CD14-positive monocyte (primary cell): Measurements from ENCODE around the gene MACC1. TPM values are rescaled to one million over a fixed set of nuclear protein-coding genes. Genes with fewer than 3 reads are reported as not detected.

Source experiments
- DNase-seq, 3 donors: peaks; one replicate each; pipeline ENCODE4 v3.0.0-alpha.2; 2011 to 2022
- H2AFZ ChIP-seq: 2 replicates; pipeline ENCODE4 v1.6.0; 2012; ENCODE audit warnings: mild to moderate bottlenecking, low read depth, low read length, inconsistent platforms; ENCODE audit not compliant: insufficient read depth, poor library complexity, severe bottlenecking
- H3K27ac ChIP-seq, 2 donors: 1 replicate in 1 of 2; 2 replicates in 1 of 2; pipeline ENCODE4 v1.5.1; 2012 to 2013; ENCODE audit warnings: low read length in 2 of 2, control low read depth in 1 of 2, inconsistent platforms in 1 of 2, low read depth in 1 of 2, mild to moderate bottlenecking in 1 of 2
- H3K27me3 ChIP-seq, 2 donors: one replicate each; pipeline versions ENCODE4 v1.6.0 to v1.6.1; 2011 to 2013; ENCODE audit warnings: low read length in 2 of 2; ENCODE audit not compliant: control insufficient read depth in 2 of 2, insufficient read depth in 2 of 2
- H3K36me3 ChIP-seq, 2 donors: replicated peaks in 1 of 2; 1 replicate in 1 of 2; 2 replicates in 1 of 2; pipeline versions ENCODE4 v1.5.1 to v1.6.1; 2012 to 2013; ENCODE audit warnings: low read length in 2 of 2, control low read depth in 1 of 2, inconsistent platforms in 1 of 2, mild to moderate bottlenecking in 1 of 2; ENCODE audit not compliant: insufficient read depth in 2 of 2, control insufficient read depth in 1 of 2
- H3K4me1 ChIP-seq, 2 donors: 1 replicate in 1 of 2; 2 replicates in 1 of 2; pipeline versions ENCODE4 v1.5.1 to v1.6.1; 2012 to 2013; ENCODE audit warnings: low read length in 2 of 2, control low read depth in 1 of 2, inconsistent platforms in 1 of 2, mild to moderate bottlenecking in 1 of 2, moderate library complexity in 1 of 2; ENCODE audit not compliant: insufficient read depth in 2 of 2, control insufficient read depth in 1 of 2
- H3K4me2 ChIP-seq: replicated peaks from 2 replicates; pipeline ENCODE3; 2012; ENCODE audit warnings: low read length, moderate library complexity, mild to moderate bottlenecking; ENCODE audit not compliant: poor library complexity, severe bottlenecking; ENCODE audit errors: extremely low read depth
- H3K4me3 ChIP-seq, 3 experiments: fragments of 200-600 bp in 1 of 3; sonication (generic) in 1 of 3; replicated peaks in 1 of 3; 1 replicate in 2 of 3; 2 replicates in 1 of 3; pipeline ENCODE4 v1.5.1; 2011 to 2013; ENCODE audit warnings: low read length in 3 of 3, mild to moderate bottlenecking in 3 of 3, control low read depth in 2 of 3, low read depth in 2 of 3, inconsistent platforms in 1 of 3, moderate library complexity in 1 of 3
- H3K79me2 ChIP-seq: 2 replicates; pipeline ENCODE4 v1.6.0; 2012; ENCODE audit warnings: mild to moderate bottlenecking, control low read depth, inconsistent platforms, low read length, moderate library complexity; ENCODE audit not compliant: insufficient read depth
- H3K9ac ChIP-seq: 2 replicates; pipeline ENCODE4 v1.6.0; 2017; ENCODE audit warnings: low read length, mild to moderate bottlenecking; ENCODE audit not compliant: insufficient read depth, poor library complexity, severe bottlenecking
- H3K9me3 ChIP-seq, 2 donors: replicated peaks in 1 of 2; 1 replicate in 1 of 2; 2 replicates in 1 of 2; pipeline versions ENCODE4 v1.5.1 to v1.6.1; 2012 to 2013; ENCODE audit warnings: low read length in 2 of 2, control low read depth in 1 of 2; ENCODE audit not compliant: control insufficient read depth in 1 of 2, insufficient read depth in 1 of 2
- H4K20me1 ChIP-seq: 2 replicates; pipeline ENCODE4 v1.6.0; 2012; ENCODE audit warnings: mild to moderate bottlenecking, low read length, control low read depth, moderate library complexity; ENCODE audit not compliant: insufficient read depth
- H3K27ac Mint-ChIP-seq, 7 donors: one replicate each; pipeline ENCODE4 v1.8.0; 2020; ENCODE audit warnings: mild to moderate bottlenecking in 7 of 7, mixed read lengths in 7 of 7, moderate library complexity in 6 of 7, inconsistent platforms in 2 of 7
- H3K27me3 Mint-ChIP-seq, 3 donors: one replicate each; pipeline ENCODE4 v1.8.0; 2021 to 2022; ENCODE audit warnings: low read depth in 3 of 3, mild to moderate bottlenecking in 3 of 3, mixed read lengths in 3 of 3, moderate library complexity in 3 of 3, inconsistent platforms in 1 of 3
- H3K36me3 Mint-ChIP-seq, 2 donors: one replicate each; pipeline ENCODE4 v1.8.0; 2020; ENCODE audit warnings: mixed read lengths in 2 of 2, inconsistent platforms in 1 of 2, mild to moderate bottlenecking in 1 of 2
- H3K4me1 Mint-ChIP-seq: one replicate; pipeline ENCODE4 v1.8.0; 2020; ENCODE audit warnings: mild to moderate bottlenecking, mixed read lengths
- H3K4me3 Mint-ChIP-seq, 2 donors: one replicate each; pipeline ENCODE4 v1.8.0; 2020; ENCODE audit warnings: mild to moderate bottlenecking in 2 of 2, mixed read lengths in 2 of 2, moderate library complexity in 1 of 2
- H3K9me3 Mint-ChIP-seq, 7 donors: one replicate each; pipeline ENCODE4 v1.8.0; 2020 to 2022; ENCODE audit warnings: mixed read lengths in 7 of 7, mild to moderate bottlenecking in 6 of 7, moderate library complexity in 6 of 7, inconsistent platforms in 2 of 7
- CTCF ChIP-seq: fragments of 200-600 bp; IDR thresholded peaks from one replicate; pipeline ENCODE4 v1.8.0; 2022; ENCODE audit warnings: antibody characterized with exemption, mild to moderate bottlenecking
- WGBS: methylation state at CpG from one replicate; pipeline ENCODE4 v1.1.5; 2013; ENCODE audit warnings: missing lambda C conversion rate; ENCODE audit not compliant: insufficient coverage; 5-methylcytosine and 5-hydroxymethylcytosine counted together
- intact Hi-C, 2 donors: fragments of 100-400 bp; cut with micrococcal nuclease; formaldehyde crosslinking; loops; one replicate each; pipeline versions ENCODE4 v1.15.0 to v1.15.1; 2023
- polyA plus RNA-seq, 3 donors: library from polyadenylated mRNA; depleted of rRNA in 1 of 3; unstranded in 2 of 3; stranded (reverse) in 1 of 3; fragments of 300-500 nt in 2 of 3; fragments of >200 nt in 1 of 3; fragmentation: Illumina TruSeq in 2 of 3; gene quantifications; 1 replicate in 2 of 3; 2 replicates in 1 of 3; pipeline ENCODE4 v1.2.3, GENCODE V29; 2012 to 2021

The MACC1 gene
- polyA plus RNA-seq, 3 donors, result not detected

DNA sequence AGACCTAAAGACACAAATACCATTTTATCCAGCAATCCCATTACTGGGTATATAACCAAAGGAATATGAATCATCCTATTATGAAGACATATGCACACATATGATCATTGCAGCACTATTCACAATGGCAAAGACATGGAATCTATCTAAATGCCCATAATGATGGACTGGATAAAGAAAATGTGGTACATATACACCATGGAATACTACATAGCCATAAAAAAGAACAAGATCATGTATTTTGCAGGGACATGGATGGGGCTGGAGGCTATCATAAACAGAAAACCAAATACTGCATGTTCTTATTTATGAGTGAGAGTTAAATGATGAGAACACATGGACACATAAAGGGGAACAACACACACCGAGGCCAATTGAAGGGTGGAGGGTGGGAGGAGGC lies 3.8 kb downstream of the MACC1 start:
- Mint-ChIP-seq H3K9me3 (peaks cover 9 to 17% (median 14%) of the 10 kb centered on the region in 7 donors), H3K36me3 (no peaks in the 10 kb centered on the region), H3K27ac (no peak overlapping the region), H3K4me3 (no peak overlapping the region), H3K27me3 (peaks cover 0 to 1% (median 0%) of the 10 kb centered on the region in 3 donors), H3K4me1 (peaks cover 17% of the 10 kb centered on the region)
- Histone ChIP-seq H4K20me1 (no peaks in the 10 kb centered on the region), H3K36me3 (no peaks in the 10 kb centered on the region), H3K27ac (no peak overlapping the region), H3K79me2 (no peaks in the 10 kb centered on the region), H3K9ac (no peak overlapping the region), H3K4me2 (no peak overlapping the region), H3K4me3 (no peak overlapping the region), H3K9me3 (peaks cover 3 to 14% of the 10 kb centered on the region in 2 donors), H3K27me3 (no peaks in the 10 kb centered on the region), H2AFZ (no peak overlapping the region), H3K4me1 (peaks cover 6 to 7% of the 10 kb centered on the region in 2 donors)
- DNase-seq, result no peak
- TF ChIP-seq CTCF, result no peak
- intact Hi-C loops, result loop anchor here in 1 of 2 donors (10.0 kb wide), 1 partner anchor 251 kb away; no protein-coding TSS in a partner anchor
- no CpG with 5 or more reads among the region's 1 CpG for WGBS

GRCh38 chr7:20211376-20211775 lies 5.8 kb downstream of the MACC1 start:
- Histone ChIP-seq H3K4me2 (no peak overlapping the region), H3K36me3 (no peaks in the 10 kb centered on the region), H3K79me2 (no peaks in the 10 kb centered on the region), H3K27me3 (no peaks in the 10 kb centered on the region), H3K4me3 (no peak overlapping the region), H4K20me1 (no peaks in the 10 kb centered on the region), H3K27ac (no peak overlapping the region), H3K9ac (no peak overlapping the region), H3K9me3 (peaks cover 3 to 14% of the 10 kb centered on the region in 2 donors), H3K4me1 (no peaks in the 10 kb centered on the region), H2AFZ (no peak overlapping the region)
- Mint-ChIP-seq H3K27me3 (no peaks in the 10 kb centered on the region), H3K9me3 (peaks cover 10 to 23% (median 18%) of the 10 kb centered on the region in 7 donors), H3K36me3 (no peaks in the 10 kb centered on the region), H3K4me3 (no peak overlapping the region), H3K4me1 (peaks cover 5% of the 10 kb centered on the region), H3K27ac (no peak overlapping the region)
- 100% methylated on average over 1 of the region's 3 CpGs for WGBS
- intact Hi-C loops, result loop anchor here in 1 of 2 donors (10.0 kb wide), 1 partner anchor 253 kb away; no protein-coding TSS in a partner anchor
- no peak for DNase-seq
- TF ChIP-seq CTCF, result no peak
